ENCODE data around the gene NME7. TPM values are rescaled to one million over a fixed set of nuclear protein-coding genes. Genes with fewer than 3 reads are reported as not detected.

Gene NME7
- polyA plus RNA-seq, 3 donors: 125 to 129 (median 125) TPM

GRCh38 chr1:169110689-169111447 is 256.7 kb downstream of the NME7 start:
- no peak for DNase-seq (ENCODE audit: low read depth in 3 of 3, low spot score in 2 of 3)

- DNase-seq (ENCODE audit: low read depth in 3 of 3, low spot score in 2 of 3): no peak
Measured at GRCh38 chr1:169110236-169110635, 257.4 kb downstream of the NME7 start.

GRCh38 chr1:169109561-169110134 is 257.9 kb downstream of the NME7 start:
- DNase-seq (ENCODE audit: low read depth in 3 of 3, low spot score in 2 of 3): no peak

GRCh38 chr1:169108863-169109560 is 258.6 kb downstream of the NME7 start:
- no peak for DNase-seq (ENCODE audit: low read depth in 3 of 3, low spot score in 2 of 3)

GRCh38 chr1:169108223-169108622 is 259.4 kb downstream of the NME7 start:
- DNase-seq (ENCODE audit: low read depth in 3 of 3, low spot score in 2 of 3): no peak

GRCh38 chr1:169107603-169108208 is 259.9 kb downstream of the NME7 start:
- DNase-seq (ENCODE audit: low read depth in 3 of 3, low spot score in 2 of 3): no peak

GRCh38 chr1:169106921-169107602 is 260.5 kb downstream of the NME7 start:
- DNase-seq (ENCODE audit: low read depth in 3 of 3, low spot score in 2 of 3): no peak

- DNase-seq (ENCODE audit: low read depth in 3 of 3, low spot score in 2 of 3): peak in 2 of 3 donors; percentile 81 to 82
Measured at GRCh38 chr1:169106095-169106920, 261.3 kb downstream of the NME7 start, which contains the start of gene ATP1B1. Gene ATP1B1 (plus strand): TSS chr1:169106690. CDS start chr1:169106830, 140 bp downstream.

GRCh38 chr1:169105434-169106094 is 262.0 kb downstream of the NME7 start:
- DNase-seq (ENCODE audit: low read depth in 3 of 3, low spot score in 2 of 3): no peak

GRCh38 chr1:169105087-169105433 is 262.5 kb downstream of the NME7 start:
- DNase-seq (ENCODE audit: low read depth in 3 of 3, low spot score in 2 of 3): no peak

GRCh38 chr1:169103480-169103893 is 264.1 kb downstream of the NME7 start:
- DNase-seq (ENCODE audit: low read depth in 3 of 3, low spot score in 2 of 3): no peak

- DNase-seq (ENCODE audit: low read depth in 3 of 3, low spot score in 2 of 3): no peak
Measured at GRCh38 chr1:169103002-169103401, 264.6 kb downstream of the NME7 start.

- no peak for DNase-seq (ENCODE audit: low read depth in 3 of 3, low spot score in 2 of 3)
Measured at GRCh38 chr1:169102567-169102966, 265.0 kb downstream of the NME7 start.

GRCh38 chr1:169100651-169101088 is 266.9 kb downstream of the NME7 start:
- DNase-seq (ENCODE audit: low read depth in 3 of 3, low spot score in 2 of 3): no peak

- DNase-seq (ENCODE audit: low read depth in 3 of 3, low spot score in 2 of 3): no peak
Measured at GRCh38 chr1:169100208-169100607, 267.4 kb downstream of the NME7 start.

GRCh38 chr1:169099561-169099960 is 268.0 kb downstream of the NME7 start:
- DNase-seq (ENCODE audit: low read depth in 3 of 3, low spot score in 2 of 3): no peak

GRCh38 chr1:169098380-169098779 is 269.2 kb downstream of the NME7 start:
- DNase-seq (ENCODE audit: low read depth in 3 of 3, low spot score in 2 of 3): no peak

GRCh38 chr1:169094897-169095569 is 272.6 kb downstream of the NME7 start:
- DNase-seq (ENCODE audit: low read depth in 3 of 3, low spot score in 2 of 3): no peak

- DNase-seq (ENCODE audit: low read depth in 3 of 3, low spot score in 2 of 3): no peak
Measured at GRCh38 chr1:169092399-169092798, 275.2 kb downstream of the NME7 start.
